Mucosa of rectum (tissue), 2 donors: ENCODE results near the gene FCMR.
"Not testable (repeated sequence)": the region's sequence is repeated elsewhere in the genome, so short reads cannot be mapped to it uniquely, and the experiment has no call there.

Source experiments
- H3K27ac ChIP-seq, 2 donors: one replicate each; pipeline ENCODE4 v1.7.0; 2013; ENCODE audit warnings: inconsistent platforms in 2 of 2, low read depth in 2 of 2, low read length in 2 of 2
- H3K27me3 ChIP-seq, 2 donors: one replicate each; pipeline ENCODE4 v1.7.0; 2013; ENCODE audit warnings: low read length in 2 of 2; ENCODE audit not compliant: control insufficient read depth in 2 of 2, insufficient read depth in 2 of 2
- H3K36me3 ChIP-seq, 2 donors: one replicate each; pipeline ENCODE4 v1.7.0; 2013; ENCODE audit warnings: low read length in 2 of 2; ENCODE audit not compliant: control insufficient read depth in 2 of 2, insufficient read depth in 2 of 2
- H3K4me1 ChIP-seq, 2 donors: one replicate each; pipeline ENCODE4 v1.7.0; 2013; ENCODE audit warnings: low read length in 2 of 2, mild to moderate bottlenecking in 1 of 2; ENCODE audit not compliant: control insufficient read depth in 2 of 2, insufficient read depth in 2 of 2
- H3K4me3 ChIP-seq, 2 donors: one replicate each; pipeline ENCODE4 v1.7.0; 2013; ENCODE audit warnings: low read length in 2 of 2
- H3K9ac ChIP-seq, 2 donors: one replicate each; pipeline ENCODE4 v1.7.0; 2013; ENCODE audit warnings: low read length in 2 of 2, low read depth in 1 of 2, mild to moderate bottlenecking in 1 of 2
- H3K9me3 ChIP-seq, 2 donors: one replicate each; pipeline ENCODE4 v1.7.0; 2013; ENCODE audit warnings: low read length in 2 of 2; ENCODE audit not compliant: control insufficient read depth in 2 of 2
- donor health status: healthy.
- donor health status: Normal muscosa, but diverticular disease.

The FCMR gene

DNA sequence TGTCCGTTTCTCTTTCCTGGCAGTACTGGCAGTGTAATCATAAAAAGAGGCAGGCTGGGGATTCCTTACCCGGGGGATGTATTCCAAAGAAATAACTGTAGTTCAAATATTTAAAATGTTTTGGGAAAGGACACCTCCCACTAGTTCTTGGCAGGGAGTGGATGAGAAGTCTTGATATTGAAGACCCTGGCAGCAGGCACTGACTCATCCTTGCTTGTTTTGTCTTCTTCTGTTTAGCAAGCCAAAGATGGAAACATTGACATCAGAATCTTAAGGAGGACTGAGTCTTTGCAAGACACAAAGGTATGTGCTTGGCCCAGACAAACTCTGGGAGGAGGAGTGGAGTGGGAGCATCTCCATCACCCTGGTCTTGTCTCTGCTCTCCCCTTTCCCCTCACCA lies 55.7 kb downstream of the FCMR start:
- H3K36me3 ChIP-seq = no peaks in the 10 kb centered on the region
- H3K9ac ChIP-seq = no peak overlapping the region
- no peak overlapping the region for H3K4me3 ChIP-seq
- peaks cover 2 to 6% of the 10 kb centered on the region in 2 donors for H3K27me3 ChIP-seq
- no peaks in the 10 kb centered on the region for H3K9me3 ChIP-seq
- no peaks in the 10 kb centered on the region for H3K4me1 ChIP-seq
- H3K27ac ChIP-seq = no peak overlapping the region

DNA sequence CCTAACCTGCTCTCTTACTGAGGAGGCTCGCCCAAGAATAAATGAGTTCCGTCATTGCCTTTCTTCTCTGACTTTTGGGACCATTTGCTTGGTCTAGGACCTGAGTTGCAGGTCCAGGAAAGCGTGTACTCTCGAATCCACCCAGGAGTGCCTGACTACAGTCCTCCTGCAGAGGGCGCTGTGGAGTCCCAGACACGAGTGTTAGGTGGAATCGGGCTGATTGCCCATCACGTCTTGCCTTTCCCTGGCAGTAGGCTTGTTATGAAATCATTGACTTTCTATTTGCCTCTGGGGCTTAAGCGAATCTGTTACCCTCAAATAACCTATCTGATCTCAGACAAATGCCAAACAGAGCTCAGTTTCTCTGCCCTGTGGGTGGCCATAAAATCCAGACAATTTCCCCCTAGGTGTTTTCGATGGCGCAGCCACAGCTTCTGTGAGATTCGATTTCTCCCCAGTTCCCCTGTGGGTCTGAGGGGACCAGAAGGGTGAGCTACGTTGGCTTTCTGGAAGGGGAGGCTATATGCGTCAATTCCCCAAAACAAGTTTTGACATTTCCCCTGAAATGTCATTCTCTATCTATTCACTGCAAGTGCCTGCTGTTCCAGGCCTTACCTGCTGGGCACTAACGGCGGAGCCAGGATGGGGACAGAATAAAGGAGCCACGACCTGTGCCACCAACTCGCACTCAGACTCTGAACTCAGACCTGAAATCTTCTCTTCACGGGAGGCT lies 56.6 kb downstream of the FCMR start, which contains the start of gene IL20:
IL20 (plus strand) TSS at position 685 of the 733 bp plus-strand sequence. CDS start 230 bp downstream, outside the sequence.
- peaks cover 2 to 6% of the 10 kb centered on the region in 2 donors for H3K27me3 ChIP-seq
- no peak within 1 kb of the TSS for H3K27ac ChIP-seq

DNA sequence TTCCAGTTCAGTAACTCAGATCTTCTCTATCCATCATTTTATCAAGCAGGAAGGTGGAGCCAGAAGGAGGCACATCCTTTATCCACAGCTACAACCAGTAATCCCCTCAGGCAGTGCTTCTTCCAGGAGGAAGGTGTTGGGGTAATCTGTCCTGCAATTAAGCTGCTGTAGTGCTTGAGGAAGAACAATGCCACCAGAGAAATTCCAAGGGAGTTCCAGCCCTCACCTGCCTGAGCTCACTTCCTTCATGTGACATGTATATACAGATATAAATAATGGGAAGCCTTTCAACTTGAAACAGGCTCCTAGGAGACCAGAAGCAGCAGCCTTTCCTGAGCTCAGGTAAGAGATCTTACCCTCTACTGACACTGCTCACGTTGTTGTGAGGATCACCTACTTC lies 58.5 kb downstream of the FCMR start:
- Histone ChIP-seq H3K36me3 (no peaks in the 10 kb centered on the region), H3K4me3 (no peak overlapping the region), H3K9ac (no peak overlapping the region), H3K4me1 (no peaks in the 10 kb centered on the region), H3K27me3 (peaks cover 5 to 6% of the 10 kb centered on the region in 2 donors), H3K27ac (no peak overlapping the region), H3K9me3 (no peaks in the 10 kb centered on the region)

More for the DNA sequence above, 56.6 kb downstream of the FCMR start, which contains the start of gene IL20:
- no peak within 1 kb of the TSS for H3K9ac ChIP-seq
- no peaks in the 10 kb centered on the region for H3K4me1 ChIP-seq
- H3K9me3 ChIP-seq = no peaks in the 10 kb centered on the region
- no peak within 1 kb of the TSS for H3K4me3 ChIP-seq
- H3K36me3 ChIP-seq = no peaks in the 10 kb centered on the region

- H3K4me3 ChIP-seq = no peak overlapping the region
- no peaks in the 10 kb centered on the region for H3K36me3 ChIP-seq
- no peak overlapping the region for H3K9ac ChIP-seq
- peaks cover 5 to 6% of the 10 kb centered on the region in 2 donors for H3K27me3 ChIP-seq
- H3K9me3 ChIP-seq = no peaks in the 10 kb centered on the region
- H3K4me1 ChIP-seq = no peaks in the 10 kb centered on the region
- no peak overlapping the region for H3K27ac ChIP-seq
Observed at GRCh38 chr1:206860165-206860564, 61.6 kb downstream of the FCMR start.

DNA sequence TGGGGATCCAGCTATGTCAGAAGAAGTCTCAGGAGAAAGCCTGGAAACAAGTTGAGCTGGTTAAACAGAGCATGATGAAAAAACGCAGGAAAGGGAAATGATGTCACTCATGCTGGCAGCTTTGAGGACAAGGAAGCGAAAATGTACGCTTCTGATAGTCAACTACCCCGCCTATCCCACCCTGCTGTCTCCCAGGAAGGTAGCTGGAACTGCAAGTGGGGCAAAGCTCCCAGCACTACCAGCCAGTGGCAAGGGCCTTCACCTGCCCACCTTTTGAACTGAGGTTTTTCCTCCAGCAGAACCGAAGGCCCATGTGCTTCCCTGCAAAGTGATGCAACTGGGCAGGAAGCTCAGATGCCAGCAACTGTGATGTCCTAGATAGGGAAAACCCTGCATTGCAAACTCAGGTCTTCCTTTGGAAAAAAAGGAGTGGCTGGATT lies 62.6 kb downstream of the FCMR start:
- H3K4me3 ChIP-seq = no peak overlapping the region
- no peaks in the 10 kb centered on the region for H3K36me3 ChIP-seq
- H3K27ac ChIP-seq = no peak overlapping the region
- no peak overlapping the region for H3K9ac ChIP-seq
- no peaks in the 10 kb centered on the region for H3K4me1 ChIP-seq
- H3K9me3 ChIP-seq = no peaks in the 10 kb centered on the region
- H3K27me3 ChIP-seq = peaks cover 5 to 6% of the 10 kb centered on the region in 2 donors

DNA sequence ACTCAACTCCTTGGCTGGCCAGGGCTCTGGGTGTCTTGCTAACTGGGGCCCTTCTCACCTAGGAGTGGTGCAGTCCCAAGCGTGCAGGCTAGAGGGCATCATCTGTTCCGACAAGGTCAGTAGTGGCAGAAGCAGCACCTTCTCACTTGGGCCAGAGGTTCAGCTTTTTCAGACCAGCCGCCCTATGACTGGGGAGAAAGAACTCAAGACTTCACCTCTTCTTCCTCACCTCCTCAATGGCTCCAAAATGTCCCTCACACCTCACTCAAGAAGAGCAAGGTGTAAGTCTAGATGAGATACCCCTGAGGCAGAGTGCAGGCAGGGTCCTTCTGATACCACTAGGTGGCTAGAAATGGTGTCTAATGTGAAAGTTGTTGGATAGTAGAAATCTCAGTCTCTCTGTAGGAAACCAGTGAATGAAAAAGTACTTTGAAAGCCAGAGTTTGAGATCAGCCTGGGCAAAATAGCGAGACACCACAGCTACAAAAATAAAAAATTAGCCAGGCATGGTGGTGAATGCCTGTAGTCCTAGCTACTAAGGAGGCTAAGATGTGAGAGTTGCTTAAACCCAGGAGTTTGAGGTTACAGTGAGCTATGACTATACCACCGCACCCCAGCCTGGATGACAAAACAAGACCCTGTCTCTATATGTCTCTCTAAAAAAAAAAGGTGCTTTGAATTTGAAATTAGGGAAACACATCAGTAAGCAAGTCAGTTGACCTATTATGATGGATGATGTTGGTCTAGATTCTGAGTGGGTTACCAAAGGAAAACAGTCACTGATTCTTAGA lies 64.9 kb downstream of the FCMR start:
- no peaks in the 10 kb centered on the region for H3K9me3 ChIP-seq
- peaks cover 3 to 4% of the 10 kb centered on the region in 2 donors for H3K27me3 ChIP-seq

GRCh38 chr1:206855859-206856258 lies 65.9 kb downstream of the FCMR start:
- H3K4me3 ChIP-seq = no peak overlapping the region
- H3K9ac ChIP-seq = no peak overlapping the region
- peaks cover 0 to 3% of the 10 kb centered on the region in 2 donors for H3K27me3 ChIP-seq
- H3K36me3 ChIP-seq = no peaks in the 10 kb centered on the region
- H3K27ac ChIP-seq = no peak overlapping the region
- H3K4me1 ChIP-seq = no peaks in the 10 kb centered on the region
- no peaks in the 10 kb centered on the region for H3K9me3 ChIP-seq

More for the DNA sequence above, 64.9 kb downstream of the FCMR start:
- Histone ChIP-seq H3K36me3 (no peaks in the 10 kb centered on the region), H3K4me3 (no peak overlapping the region), H3K9ac (no peak overlapping the region), H3K27ac (no peak overlapping the region), H3K4me1 (no peaks in the 10 kb centered on the region)

GRCh38 chr1:206854401-206855129 lies 67.2 kb downstream of the FCMR start:
- H3K36me3 ChIP-seq = no peaks in the 10 kb centered on the region
- H3K9me3 ChIP-seq = no peaks in the 10 kb centered on the region
- H3K4me1 ChIP-seq = no peaks in the 10 kb centered on the region
- H3K27me3 ChIP-seq = peaks cover 0 to 3% of the 10 kb centered on the region in 2 donors
- H3K27ac ChIP-seq = no peak overlapping the region
- no peak overlapping the region for H3K9ac ChIP-seq
- no peak overlapping the region for H3K4me3 ChIP-seq

GRCh38 chr1:206853696-206854095 lies 68.0 kb downstream of the FCMR start:
- H3K4me1 ChIP-seq, H3K27me3 ChIP-seq, H3K27ac ChIP-seq, H3K9ac ChIP-seq, H3K9me3 ChIP-seq, H3K4me3 ChIP-seq, H3K36me3 ChIP-seq: not testable (repeated sequence)
